HG03159 (cell line): Measurements from ENCODE around the gene DIS3L2.
"Not testable (repeated sequence)": the region's sequence is repeated elsewhere in the genome, so short reads cannot be mapped to it uniquely, and the experiment has no call there.

Source experiments
- ATAC-seq: cut with Tn5 transposase; IDR thresholded peaks from one replicate; pipeline ENCODE4 v1.9.1; 2021; ENCODE audit warnings: mild to moderate bottlenecking, moderate library complexity; ENCODE audit not compliant: unreplicated experiment

Gene DIS3L2

DNA sequence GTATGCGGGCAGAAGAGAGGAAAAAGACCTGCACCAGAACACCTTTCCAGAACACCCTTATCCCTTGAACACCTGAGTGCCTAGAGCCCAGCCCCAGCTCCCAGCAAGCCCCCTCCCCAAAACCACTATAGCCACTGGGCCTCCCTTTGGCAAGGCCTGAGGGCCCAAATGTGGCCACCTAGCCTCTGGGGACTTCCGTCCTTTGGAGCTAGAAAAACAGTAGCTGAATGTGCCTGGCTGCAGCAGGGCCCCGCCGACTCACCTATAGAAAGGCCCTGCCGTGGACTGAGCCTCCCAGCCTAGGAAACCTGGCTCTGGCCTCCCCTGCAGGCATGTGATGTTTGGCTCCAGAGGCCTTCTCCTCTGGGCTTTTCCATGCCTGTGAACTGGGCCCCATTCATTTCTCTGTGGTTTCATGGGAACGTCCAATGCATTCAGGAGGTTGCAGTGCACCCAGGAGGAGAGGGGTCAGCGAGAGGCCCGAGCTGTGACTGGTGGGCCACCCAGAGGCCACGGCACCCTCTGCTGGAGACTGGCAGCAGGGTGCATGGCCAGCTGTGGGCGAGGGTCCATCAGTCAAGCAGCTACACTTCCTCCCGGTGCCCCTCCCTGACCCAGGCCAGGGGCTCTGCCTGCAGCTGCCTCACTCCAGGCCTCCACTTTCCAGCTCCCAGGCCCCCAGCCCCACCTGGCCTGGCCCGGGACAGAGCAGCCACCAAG is 401.7 kb downstream of the DIS3L2 start:
- not testable (repeated sequence) for ATAC-seq

DNA sequence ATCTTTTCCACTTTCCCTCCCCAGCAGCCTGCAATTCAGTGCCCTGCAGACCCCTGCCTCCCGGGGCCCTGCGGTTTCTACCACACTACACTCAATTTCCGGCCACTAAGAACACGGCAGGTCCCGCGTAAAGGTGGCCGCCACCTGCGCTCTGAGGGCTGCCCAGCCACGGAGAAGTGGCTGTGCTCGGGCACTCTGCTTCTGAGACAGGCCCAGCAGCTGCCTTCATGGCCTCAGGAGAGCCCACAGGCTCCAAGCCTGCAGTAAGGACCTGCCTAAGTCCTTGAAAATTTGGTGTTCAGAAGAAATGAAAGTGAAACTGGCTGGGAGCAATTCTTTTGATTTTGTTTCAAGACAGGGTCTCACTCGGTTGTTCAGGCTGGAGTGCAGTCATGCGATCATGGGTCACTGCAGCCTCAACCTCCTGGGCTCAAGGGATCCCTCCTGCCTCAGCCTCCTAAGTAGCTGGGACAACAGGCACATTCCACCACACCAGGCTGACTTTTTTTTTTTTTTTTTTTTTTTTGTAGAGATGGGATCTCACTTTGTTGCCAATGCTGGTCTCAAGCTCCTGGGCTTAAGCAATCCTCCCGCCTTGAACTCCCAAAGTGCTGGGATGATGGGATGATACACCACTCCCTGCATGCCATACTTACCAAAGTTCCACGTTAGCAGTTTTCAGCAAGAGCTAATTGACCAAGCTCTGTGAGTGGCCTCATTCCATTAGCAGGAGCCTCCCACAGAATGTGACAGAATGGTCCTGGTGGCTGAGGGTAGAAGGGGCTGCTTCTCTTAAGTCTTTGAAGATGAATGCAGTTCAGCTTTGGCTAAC is 402.5 kb downstream of the DIS3L2 start:
- no peak for ATAC-seq

DNA sequence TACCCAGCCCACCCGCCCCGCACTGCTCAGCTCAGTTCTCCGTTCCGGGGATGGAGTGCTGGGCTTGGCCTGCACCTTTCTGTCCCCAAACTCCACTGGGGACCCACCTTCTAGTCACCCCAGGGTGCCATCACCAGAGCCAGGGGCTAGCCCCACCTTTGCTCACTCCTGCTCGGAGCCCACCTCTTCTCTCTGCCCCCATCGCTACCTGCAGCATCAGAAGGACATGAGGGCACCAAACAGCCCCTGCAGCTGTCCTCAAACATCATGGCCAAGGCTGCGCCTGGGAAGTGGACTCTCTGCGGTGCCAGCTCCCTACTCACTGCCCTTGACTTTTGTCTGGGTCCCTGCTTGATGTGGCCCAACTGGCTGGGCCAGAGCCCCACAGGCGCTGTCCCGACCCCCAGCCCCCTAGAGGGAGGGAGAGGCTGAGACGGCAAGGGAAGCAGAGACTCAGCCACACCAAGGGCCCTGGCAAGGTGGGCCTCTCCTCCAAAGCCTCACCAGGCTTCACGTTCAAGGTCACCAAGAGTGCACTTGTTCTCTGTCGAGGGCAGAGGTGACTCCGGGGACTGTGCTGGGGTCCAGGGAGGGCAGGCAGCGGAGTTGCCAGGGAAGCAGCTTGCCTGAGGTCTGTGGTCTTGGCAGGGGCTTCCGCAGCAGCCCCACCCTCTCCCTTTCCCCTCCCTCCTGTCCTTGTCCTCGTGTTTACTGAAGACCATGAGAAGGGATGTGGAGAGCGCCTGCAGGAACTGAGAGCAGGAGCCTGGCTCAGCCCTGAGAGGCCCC is 403.5 kb downstream of the DIS3L2 start:
- ATAC-seq, result not testable (repeated sequence)

DNA sequence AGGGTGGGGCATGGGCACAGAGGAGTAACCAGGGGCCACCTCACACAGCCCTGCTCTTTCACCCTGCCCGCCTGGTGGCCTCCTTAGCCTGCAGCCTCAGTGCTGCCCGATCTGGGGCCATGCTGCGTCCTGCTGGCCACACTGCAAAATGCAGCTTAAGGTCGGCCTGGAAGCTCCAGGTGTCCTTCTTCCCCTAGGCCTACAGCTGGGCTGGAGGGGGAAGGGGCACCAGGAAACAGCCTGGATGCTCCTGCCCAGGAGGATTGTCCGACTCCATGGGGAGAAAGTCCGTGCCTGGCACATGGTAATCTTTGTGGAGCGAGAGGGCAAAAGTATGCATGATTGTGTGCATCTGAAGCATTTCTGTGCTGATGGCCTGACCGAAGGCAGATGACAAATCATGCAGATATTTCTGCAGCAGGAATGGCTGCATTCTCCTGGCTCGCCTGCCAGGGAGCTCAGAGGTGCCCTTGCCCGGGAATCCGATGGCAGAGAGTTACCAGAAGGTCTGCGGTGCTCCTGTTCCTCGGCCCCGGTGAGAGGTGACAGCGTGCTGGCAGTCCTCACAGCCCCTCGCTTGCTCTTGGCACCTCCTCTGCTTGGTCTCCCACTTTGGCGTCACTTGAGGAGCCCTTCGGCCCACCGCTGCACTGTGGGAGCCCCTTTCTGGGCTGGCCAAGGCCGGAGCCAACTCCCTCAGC is 404.3 kb downstream of the DIS3L2 start:
- ATAC-seq, result no peak

DNA sequence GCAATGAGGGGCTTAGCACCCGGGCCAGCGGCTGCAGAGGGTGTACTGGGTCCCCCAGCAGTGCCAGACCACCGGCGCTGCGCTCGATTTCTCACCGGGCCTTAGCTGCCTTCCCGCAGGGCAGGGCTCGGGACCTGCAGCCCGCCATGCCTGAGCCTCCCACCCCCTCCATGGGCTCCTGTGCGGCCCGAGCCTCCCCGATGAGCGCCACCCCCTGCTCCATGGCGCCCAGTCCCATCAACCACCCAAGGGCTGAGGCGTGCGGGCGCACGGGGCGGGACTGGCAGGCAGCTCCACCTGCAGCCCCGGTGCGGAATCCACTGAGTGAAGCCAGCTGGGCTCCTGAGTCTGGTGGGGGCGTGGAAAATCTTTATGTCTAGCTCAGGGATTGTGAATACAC is 404.9 kb downstream of the DIS3L2 start:
- ATAC-seq, result not testable (repeated sequence)

DNA sequence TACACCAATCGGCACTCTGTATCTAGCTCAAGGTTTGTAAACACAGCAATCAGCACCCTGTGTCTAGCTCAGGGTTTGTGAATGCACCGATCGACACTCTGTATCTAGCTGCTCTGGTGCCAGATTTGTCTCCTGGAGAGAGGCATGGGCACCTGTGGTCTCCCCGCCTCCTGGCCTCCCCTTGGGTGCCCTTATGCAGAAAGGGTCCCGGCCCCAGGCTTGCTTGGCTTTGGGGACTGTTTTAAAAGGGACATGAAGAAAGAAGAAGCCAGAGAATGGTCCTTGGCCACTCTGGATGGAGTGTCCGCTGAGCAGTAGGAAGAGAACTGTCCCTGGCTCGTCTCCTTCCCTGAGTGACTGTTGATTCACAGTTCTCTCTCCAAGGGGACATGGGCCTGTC is 405.5 kb downstream of the DIS3L2 start:
- no peak for ATAC-seq

DNA sequence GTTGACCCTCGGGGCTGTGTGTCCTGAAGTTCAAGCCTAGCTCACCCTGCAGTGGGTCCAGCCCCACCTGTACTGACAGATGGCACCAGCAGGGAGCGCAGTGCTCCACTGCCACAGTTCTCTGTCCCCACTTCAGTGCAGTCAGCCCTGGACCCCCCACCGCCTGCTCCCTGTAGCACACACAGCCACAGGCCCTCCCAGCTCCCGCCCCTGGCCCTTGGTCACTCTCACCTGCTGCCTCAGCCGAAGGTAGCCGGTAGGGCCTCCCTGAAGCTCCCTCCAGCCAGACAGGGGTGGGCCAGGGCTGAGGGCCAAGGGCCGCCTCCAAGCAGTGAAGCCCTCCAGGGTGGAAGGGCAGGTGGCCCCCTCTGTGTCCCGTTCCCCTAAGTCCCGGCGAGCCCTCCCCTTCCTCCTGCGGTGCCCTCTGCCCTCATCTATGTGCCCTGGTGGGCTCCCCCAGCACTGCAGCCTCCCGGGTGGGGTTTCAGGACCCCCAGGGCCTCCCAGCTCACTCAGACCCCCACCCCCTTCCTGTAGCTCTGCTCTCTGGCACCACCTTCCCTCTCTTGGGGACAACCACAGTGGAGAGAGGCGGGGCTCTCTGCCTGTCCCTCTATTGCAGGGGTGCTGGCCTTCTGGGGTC is 406.2 kb downstream of the DIS3L2 start:
- ATAC-seq, result no peak

DNA sequence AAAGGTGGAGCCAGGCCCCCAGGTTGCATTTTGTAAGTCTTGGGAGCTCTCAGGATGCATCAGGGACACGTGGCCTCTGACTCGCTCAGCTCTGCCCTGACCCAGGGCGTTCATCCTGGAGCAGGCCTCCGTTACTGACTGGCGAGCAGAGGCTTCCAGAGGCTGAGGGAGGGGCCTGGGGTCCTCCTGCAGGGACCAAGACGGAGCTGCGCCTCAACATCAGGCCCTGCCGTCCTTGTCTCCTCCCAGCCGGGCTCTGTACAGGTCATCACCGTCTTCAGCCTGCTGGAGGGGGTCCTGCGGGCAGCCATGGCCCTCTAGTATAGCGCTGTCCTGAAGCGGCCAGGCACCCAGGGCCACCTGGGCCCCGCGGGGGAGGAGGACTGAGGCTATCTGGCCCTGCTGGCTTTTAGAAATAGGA is 406.8 kb downstream of the DIS3L2 start:
- no peak for ATAC-seq

DNA sequence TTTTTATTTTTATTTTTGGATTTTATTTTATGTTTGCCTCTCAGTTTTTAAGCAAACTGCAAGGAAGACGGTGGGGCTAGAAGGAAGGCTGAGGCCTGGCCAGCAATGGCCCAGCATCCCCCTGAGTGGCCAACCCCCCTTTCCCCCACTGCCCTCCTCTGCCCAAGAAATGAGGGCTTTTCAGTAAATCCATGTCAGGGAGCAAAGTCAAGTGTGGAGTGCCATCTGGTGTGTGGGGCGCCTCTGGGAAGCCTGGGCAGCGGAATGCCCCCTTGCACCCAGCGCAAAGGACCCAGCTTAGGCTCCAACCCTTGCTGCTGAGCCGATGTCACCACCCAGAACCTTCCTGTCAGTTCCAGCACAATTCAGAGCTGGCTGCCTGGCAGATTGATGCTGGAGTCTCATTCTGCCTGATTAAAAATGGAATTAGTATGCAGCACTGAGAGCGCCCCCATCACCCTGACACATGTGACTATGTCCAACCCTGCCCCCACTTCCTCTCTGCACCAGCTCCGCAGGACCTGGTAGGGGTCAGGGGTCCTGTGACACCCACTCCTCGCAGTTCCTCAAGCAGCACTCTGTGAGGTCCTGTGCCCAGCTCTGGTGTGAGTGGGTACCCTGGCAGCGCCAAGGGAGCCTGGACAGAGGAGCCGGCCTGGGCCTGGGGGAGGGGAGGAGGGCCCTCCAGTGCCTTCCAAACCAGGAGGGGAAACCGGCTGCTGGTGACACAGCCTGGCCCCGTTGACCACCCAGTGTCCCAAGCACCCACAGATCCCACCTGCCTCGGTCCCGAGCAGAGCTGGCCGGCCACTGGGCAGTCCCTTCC is 407.8 kb downstream of the DIS3L2 start:
- ATAC-seq, result no peak

DNA sequence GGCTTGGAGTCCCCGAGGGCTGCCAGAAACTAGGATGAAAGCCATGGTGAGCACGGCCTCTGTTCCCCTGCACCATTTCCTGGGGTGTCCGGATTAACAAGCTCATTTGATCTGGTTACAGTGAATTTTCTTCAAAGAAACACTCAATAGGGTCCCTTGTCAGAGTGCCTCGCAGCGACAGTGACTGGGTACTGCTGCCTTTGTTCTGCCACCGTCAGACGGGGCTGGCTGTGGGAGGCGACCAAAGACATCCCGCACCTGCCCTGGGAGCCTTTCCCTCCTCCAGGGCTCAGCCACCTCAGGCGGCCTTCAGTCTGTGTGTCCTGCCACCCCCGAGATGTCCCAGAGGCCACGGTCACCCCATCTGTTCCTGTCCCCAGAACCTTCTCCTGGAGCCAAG is 408.5 kb downstream of the DIS3L2 start:
- not testable (repeated sequence) for ATAC-seq

DNA sequence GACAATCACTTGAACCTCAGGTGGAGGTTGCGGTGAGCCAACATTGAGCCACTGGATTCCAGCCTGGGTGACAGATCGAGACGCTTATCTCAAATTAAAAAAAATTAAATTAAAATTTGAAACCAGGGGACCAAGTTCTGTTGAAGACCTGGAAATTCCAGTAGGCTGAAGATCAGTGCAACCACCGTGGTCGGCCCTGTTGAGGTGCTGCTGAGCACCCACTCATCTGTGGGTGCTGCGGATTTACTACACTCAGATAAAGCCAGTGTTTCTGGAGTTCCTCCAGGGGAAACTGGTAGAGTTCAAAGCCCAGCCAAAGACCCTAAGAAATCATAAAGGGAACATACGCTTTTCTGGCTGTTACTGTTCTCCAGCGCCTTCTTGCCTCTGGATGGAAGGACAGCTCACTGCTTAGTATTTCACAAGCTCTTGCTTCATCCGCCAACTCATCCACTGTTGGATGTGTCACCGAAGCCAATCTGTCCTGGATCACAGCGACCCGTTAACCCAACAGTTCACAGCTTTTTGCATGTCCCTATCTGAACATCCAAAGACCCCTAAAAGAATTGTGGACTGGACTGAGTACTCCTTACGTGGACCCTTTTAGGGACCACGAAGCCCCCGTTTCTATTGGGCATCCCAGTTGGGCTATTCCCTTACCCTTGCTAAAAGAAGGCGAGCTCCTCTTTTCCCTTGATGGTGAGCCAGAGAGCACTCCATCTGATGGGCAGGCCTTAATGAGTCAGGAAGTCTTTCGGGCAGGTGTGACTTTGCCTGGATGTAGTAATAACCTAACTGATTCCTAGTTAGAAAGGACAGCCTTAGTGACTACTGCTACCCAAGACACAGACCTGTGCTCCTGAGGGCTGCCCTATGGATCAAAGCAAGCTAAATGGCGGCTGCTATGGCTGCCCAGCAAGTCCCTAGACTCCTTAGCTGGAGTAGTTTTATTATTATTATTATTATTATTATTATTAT is 411.0 kb downstream of the DIS3L2 start:
- no peak for ATAC-seq

DNA sequence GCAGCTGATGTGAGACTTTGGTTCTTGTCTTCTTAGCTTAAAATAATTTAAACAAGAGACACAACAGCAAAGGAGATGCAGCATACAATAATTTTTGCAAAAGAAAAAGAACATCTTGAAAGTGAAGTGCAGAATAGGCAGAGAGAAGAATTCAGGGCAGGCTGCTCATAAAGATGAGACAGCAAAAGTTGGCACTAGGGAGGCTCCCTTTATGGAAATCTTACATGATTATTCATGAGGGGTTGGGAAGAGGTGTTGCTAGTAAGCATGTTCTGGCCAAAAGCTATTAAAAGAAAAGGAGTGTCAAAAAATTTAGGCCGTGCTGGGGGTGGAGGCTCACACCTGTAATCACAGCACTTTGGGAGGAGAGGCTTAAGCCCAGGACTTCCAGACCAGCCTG is 412.8 kb downstream of the DIS3L2 start:
- no peak for ATAC-seq

DNA sequence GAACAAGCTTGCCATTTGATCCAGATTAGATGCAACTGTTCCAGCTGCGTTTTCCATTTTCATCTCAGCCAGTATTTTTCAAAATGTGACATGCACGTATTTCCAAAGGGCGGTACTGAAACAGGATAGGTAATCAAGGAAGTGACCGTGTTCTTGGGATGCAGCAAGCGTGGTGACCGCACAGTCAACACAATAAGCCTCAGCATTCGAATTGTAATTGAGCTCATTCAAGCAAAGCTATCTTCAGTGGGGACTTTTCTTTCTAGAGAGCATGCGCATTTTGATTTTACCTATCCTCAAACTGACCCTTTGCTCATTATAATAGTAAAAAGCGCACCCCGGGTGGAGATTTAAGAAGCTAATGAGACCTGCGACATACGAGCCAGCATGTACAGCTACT is 413.7 kb downstream of the DIS3L2 start:
- no peak for ATAC-seq

DNA sequence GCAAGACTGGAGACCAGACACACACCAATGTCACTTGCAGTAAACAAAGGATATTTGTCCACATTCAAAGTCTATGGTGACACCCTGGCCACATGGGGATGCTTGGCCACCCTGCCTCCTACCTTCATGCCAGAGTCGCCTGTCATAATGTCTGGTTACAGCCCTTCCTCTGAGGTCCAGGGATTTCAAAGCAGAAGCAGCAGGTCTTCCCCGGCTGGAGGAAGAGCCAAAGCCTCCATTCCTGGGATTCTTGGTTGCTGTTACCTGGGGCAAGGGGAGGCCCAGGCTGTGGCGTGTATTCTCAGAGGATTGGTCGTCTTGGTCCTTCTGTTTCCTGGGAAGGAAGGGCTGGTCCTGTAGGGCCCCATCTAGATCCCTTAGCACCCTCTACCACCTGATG is 414.7 kb downstream of the DIS3L2 start:
- no peak for ATAC-seq

DNA sequence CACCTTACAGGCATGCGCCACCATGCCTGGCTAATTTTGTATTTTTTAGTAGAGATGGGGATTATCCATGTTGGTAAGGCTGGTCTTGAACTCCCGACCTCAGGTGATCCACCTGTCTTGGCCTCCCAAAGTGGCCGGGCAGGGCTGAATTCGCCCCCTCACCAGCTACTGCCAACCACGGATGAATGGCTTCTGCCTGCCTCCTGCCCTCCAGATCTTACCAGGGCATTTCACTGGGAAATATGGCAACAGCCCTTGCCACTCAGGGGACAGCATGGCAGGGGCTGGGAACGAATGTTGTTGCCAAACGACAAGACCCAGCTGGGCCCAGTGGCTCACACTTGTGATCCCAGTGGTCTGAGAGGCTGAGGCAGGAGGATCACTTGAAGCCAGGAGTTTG is 415.2 kb downstream of the DIS3L2 start:
- ATAC-seq, result no peak

DNA sequence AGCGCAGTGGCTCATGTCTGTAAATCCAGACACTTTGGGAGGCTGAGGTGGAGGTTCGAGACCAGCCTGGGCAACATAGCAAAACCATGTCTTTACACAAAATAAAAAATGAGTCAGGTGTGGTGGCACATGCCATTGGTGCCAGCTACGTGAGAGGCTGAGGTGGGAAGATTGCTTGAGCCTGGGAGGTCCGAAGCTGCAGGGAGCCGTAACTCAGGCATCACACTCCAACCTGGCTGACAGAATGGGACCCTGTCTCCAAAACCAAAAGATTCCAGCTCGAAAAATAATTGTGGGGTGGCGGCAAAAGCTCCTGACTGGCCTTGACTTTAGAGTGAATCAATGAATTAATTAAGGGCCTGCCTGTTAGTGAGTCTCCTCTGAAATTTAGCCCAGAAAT is 415.8 kb downstream of the DIS3L2 start:
- no peak for ATAC-seq

DNA sequence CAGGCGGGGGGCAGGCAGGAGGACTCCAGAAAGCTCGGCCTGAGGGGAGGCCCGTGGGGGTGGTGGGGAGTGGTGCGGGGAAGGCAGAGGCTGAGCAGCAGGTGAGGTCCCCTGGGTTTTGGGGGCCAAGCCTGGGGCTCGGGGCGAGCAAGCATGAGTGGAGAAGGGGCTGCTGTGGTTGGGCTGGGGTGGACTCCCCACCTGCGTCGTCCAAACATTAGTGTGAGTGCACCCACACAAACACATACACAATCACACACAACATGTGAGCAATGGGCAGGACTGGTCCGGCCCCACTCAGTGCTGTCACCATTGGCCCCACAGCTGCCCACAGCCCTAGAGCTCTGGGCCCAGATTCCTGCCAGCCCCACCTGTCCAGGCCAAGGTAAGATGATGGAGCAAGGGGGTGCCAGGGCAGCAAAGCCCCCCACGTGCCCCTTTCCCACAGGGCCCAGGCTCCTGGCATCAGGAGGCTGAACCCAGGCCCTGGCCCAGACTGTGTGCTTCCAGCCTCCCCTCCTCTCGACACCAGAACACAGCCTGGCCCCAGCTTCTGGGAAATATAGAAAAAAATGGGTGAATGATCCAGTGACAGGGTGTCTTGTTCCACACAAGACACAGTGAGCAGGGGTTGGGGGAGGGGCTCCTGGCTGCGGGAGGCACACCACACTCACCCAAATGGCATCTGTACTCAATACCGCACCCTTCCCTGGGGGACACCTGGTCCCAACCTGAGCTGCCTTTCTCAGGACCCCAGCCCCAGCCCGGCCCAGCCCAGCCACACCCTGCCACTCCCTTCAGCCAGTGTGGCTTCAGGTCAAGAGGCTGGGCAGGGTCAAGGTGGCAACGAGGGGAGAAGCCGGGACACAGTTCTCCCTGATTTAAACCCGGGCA is 416.6 kb downstream of the DIS3L2 start:
- no peak for ATAC-seq
